Esophagus muscularis mucosa (tissue), 3 donors: ENCODE data around the gene ZSCAN22.

ENCODE experiments used
- POLR2A ChIP-seq: fragments of 450-650 bp; IDR thresholded peaks from one replicate; pipeline ENCODE4 v1.6.1; 2017; ENCODE audit warnings: antibody characterized with exemption, moderate library complexity, mild to moderate bottlenecking, low read depth
- POLR2AphosphoS5 ChIP-seq, 2 donors: sonication (generic); formaldehyde crosslinking; IDR thresholded peaks; one replicate each; pipeline ENCODE4 v1.6.1; 2017; ENCODE audit warnings: antibody characterized with exemption in 2 of 2
- TF ChIP-seq, protein P1 (sequence below), 3 experiments: fragments of 200-600 bp in 2 of 3; fragments of 450-650 bp in 1 of 3; sonication (generic) in 2 of 3; IDR thresholded peaks; one replicate each; pipeline ENCODE4 v1.5.1; 2017 to 2019; ENCODE audit warnings: antibody characterized with exemption in 3 of 3, mild to moderate bottlenecking in 2 of 3, moderate library complexity in 1 of 3

DNA sequence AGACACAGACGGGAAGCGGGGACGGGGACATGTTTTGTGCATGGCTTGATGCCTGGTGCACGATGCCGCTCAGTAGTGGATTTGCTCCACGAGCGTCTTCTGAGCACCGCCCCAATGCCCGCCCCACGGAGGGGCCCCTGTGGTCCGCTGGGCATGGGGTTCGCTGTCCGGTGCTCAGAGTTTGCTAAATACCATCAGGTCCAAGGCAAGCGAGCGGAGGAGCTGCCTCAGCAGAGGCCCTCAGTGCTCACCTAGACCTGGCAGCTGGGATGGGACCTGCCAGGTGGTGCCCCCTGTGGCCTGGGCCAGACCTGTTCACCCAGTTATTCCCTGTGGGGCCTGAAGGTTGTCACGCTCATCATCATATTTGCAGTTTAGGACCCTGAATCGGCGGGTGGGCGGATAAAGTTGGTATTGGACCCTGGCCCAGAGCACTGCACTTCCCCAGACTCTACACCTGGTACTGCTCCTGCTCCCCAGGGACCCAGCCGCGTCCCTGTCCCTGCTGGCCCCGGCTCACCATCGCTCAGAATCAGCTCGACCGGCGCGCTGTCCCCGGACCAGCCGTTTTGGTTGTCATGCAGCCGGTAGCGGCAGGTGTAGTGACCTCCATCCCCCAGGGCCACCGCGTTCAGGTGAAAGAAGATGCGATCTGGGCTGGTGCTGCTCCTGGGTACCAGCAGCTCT, 24.2 kb downstream of the ZSCAN22 start:
- TF ChIP-seq, protein P1, sequence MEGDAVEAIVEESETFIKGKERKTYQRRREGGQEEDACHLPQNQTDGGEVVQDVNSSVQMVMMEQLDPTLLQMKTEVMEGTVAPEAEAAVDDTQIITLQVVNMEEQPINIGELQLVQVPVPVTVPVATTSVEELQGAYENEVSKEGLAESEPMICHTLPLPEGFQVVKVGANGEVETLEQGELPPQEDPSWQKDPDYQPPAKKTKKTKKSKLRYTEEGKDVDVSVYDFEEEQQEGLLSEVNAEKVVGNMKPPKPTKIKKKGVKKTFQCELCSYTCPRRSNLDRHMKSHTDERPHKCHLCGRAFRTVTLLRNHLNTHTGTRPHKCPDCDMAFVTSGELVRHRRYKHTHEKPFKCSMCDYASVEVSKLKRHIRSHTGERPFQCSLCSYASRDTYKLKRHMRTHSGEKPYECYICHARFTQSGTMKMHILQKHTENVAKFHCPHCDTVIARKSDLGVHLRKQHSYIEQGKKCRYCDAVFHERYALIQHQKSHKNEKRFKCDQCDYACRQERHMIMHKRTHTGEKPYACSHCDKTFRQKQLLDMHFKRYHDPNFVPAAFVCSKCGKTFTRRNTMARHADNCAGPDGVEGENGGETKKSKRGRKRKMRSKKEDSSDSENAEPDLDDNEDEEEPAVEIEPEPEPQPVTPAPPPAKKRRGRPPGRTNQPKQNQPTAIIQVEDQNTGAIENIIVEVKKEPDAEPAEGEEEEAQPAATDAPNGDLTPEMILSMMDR (IDR thresholded peaks at IDR 0.05), result no peak
- TF ChIP-seq POLR2AphosphoS5 (IDR thresholded peaks at IDR 0.05) (no peak), POLR2A (no peak)
